GM12878 (cell line): ENCODE measurements around the gene SLCO1A2. TPM values are rescaled to one million over a fixed set of nuclear protein-coding genes. Genes with fewer than 3 reads are reported as not detected.

Experiments used
- ATAC-seq: fragments of 200-7000 bp; cut with Tn5 transposase; 3 replicates; pipeline ENCODE4 v1.9.1; 2020; ENCODE audit warnings: mild to moderate bottlenecking, moderate library complexity
- BruUV-seq: library from RNA; stranded (reverse); fragments of 400-500 nt; replicated peaks from 2 replicates; lab custom pipeline; 2021; lab: Mats Ljungman, UMichigan
- CTCF ChIA-PET: fragments of 300-600 bp; sonication (Branson Sonifier 250); formaldehyde crosslinking; extraction: SDS; loops from one replicate; lab custom pipeline; 2021; ENCODE audit warnings: inconsistent platforms; lab: Yijun Ruan, JAX
- POLR2A ChIA-PET: fragments of 350-600 bp; formaldehyde crosslinking; extraction: SDS; loops from one replicate; lab custom pipeline; 2021; ENCODE audit warnings: inconsistent platforms; lab: Charles Lee
- RAD21 ChIA-PET: fragments of 300-600 bp; sonication (Branson Sonifier 250); formaldehyde crosslinking; loops from one replicate; lab custom pipeline; 2023; ENCODE audit warnings: antibody characterized with exemption; ENCODE audit not compliant: unreplicated experiment; lab: Charles Lee
- SMC1A ChIA-PET: fragments of 300-600 bp; sonication (Branson Sonifier 250); formaldehyde crosslinking; loops from one replicate; lab custom pipeline; 2023; ENCODE audit not compliant: unreplicated experiment, uncharacterized antibody; lab: Charles Lee
- DNase-seq: peaks from one replicate; pipeline ENCODE4 v3.0.0-alpha.2; 2011; ENCODE audit warnings: low read depth, low spot score
- FAIRE-seq: peaks from 3 replicates; lab custom pipeline; 2011; peaks lifted over from hg19 to GRCh38; lab: Jason Lieb, UNC
- H2AFZ ChIP-seq: 2 replicates; pipeline ENCODE4 v1.6.0; 2011; ENCODE audit warnings: low read depth, low read length, control low read depth; ENCODE audit not compliant: control insufficient read depth
- H3K27ac ChIP-seq: 2 replicates; pipeline ENCODE4 v1.5.1; 2011; ENCODE audit warnings: control low read depth; ENCODE audit not compliant: control insufficient read depth, insufficient read depth
- H3K27me3 ChIP-seq, 2 experiments: replicated peaks in 1 of 2; 2 replicates each; pipeline versions ENCODE4 v1.6.0 to v1.6.1; 2011; ENCODE audit warnings: low read length in 1 of 2; ENCODE audit not compliant: control insufficient read depth in 2 of 2, insufficient read depth in 2 of 2
- H3K36me3 ChIP-seq, 2 experiments: 2 replicates each; pipeline ENCODE4 v1.5.1; 2011; ENCODE audit warnings: low read length in 1 of 2; ENCODE audit not compliant: control insufficient read depth in 2 of 2, insufficient read depth in 2 of 2
- H3K4me1 ChIP-seq: 2 replicates; pipeline ENCODE4 v1.6.1; 2011; ENCODE audit warnings: mild to moderate bottlenecking, low read length, moderate library complexity, mixed read lengths; ENCODE audit not compliant: control insufficient read depth, insufficient read depth
- H3K4me2 ChIP-seq: 2 replicates; pipeline ENCODE4 v1.6.0; 2011; ENCODE audit warnings: control low read depth; ENCODE audit not compliant: control insufficient read depth, insufficient read depth
- H3K4me3 ChIP-seq: fragments of 200-600 bp; sonication (generic); 2 replicates; pipeline ENCODE4 v1.5.1; 2016
- H3K79me2 ChIP-seq: 2 replicates; pipeline ENCODE4 v1.6.0; 2011; ENCODE audit warnings: low read length; ENCODE audit not compliant: control insufficient read depth, insufficient read depth
- H3K9ac ChIP-seq: 2 replicates; pipeline ENCODE4 v1.8.0; 2011; ENCODE audit warnings: low read length, control low read depth, mixed read lengths; ENCODE audit not compliant: control insufficient read depth, insufficient read depth
- H3K9me3 ChIP-seq: replicated peaks from 3 replicates; pipeline ENCODE4 v1.5.1; 2011; ENCODE audit warnings: mild to moderate bottlenecking, low read length; ENCODE audit not compliant: control insufficient read depth, insufficient read depth
- H4K20me1 ChIP-seq: 2 replicates; pipeline ENCODE4 v1.6.0; 2011; ENCODE audit not compliant: control insufficient read depth, insufficient read depth
- CBFB ChIP-seq: IDR thresholded peaks from 2 replicates; pipeline ENCODE4 v1.6.1; 2016; ENCODE audit warnings: antibody characterized with exemption, low read depth
- HCFC1 ChIP-seq: fragments of 150-350 bp; IDR thresholded peaks from 2 replicates; pipeline ENCODE4 v1.6.1; 2014; ENCODE audit warnings: low read length
- HDAC2 ChIP-seq: fragments of 200-600 bp; sonication (generic); IDR thresholded peaks from 2 replicates; pipeline ENCODE4 v1.6.1; 2017
- HDAC6 ChIP-seq: fragments of 200-600 bp; sonication (generic); IDR thresholded peaks from one replicate; pipeline ENCODE4 v1.8.0; 2017; ENCODE audit warnings: antibody characterized with exemption; ENCODE audit not compliant: unreplicated experiment
- JUND ChIP-seq: IDR thresholded peaks from 2 replicates; pipeline ENCODE4 v1.6.1; 2012; ENCODE audit warnings: low read depth, mild to moderate bottlenecking, low read length, improper control_type of control experiment, moderate library complexity
- MEF2B ChIP-seq: fragments of 450-650 bp; IDR thresholded peaks from 2 replicates; pipeline ENCODE4 v1.6.1; 2018; ENCODE audit warnings: mild to moderate bottlenecking, moderate library complexity; ENCODE audit not compliant: partially characterized antibody, poor library complexity, severe bottlenecking
- PML ChIP-seq: IDR thresholded peaks from 2 replicates; pipeline ENCODE4 v1.6.1; 2012; ENCODE audit warnings: low read length, inconsistent platforms
- POLR2A ChIP-seq: IDR thresholded peaks from 2 replicates; pipeline ENCODE4 v1.6.1; 2011; ENCODE audit warnings: low read depth, mild to moderate bottlenecking, low read length
- RAD21 ChIP-seq: IDR thresholded peaks from 2 replicates; pipeline ENCODE4 v1.6.1; 2011; ENCODE audit warnings: mild to moderate bottlenecking, low read depth, low read length, moderate library complexity; ENCODE audit not compliant: insufficient read depth
- ZNF207 ChIP-seq: fragments of 450-650 bp; IDR thresholded peaks from 2 replicates; pipeline ENCODE4 v1.6.1; 2014; ENCODE audit warnings: antibody characterized with exemption, mild to moderate bottlenecking, borderline replicate concordance
- ZNF384 ChIP-seq: IDR thresholded peaks from 2 replicates; pipeline ENCODE4 v1.6.1; 2012; ENCODE audit warnings: low read depth, mild to moderate bottlenecking, low read length, improper control_type of control experiment, borderline replicate concordance
- WGBS: methylation state at CpG from one replicate; pipeline ENCODE4 v1.1.6; 2016; ENCODE audit warnings: low lambda C conversion rate; ENCODE audit not compliant: insufficient replicate concordance, insufficient coverage; ENCODE audit errors: missing lambda C conversion rate; 5-methylcytosine and 5-hydroxymethylcytosine counted together
- in situ Hi-C: fragments of 300-500 bp; cut with MboI; formaldehyde crosslinking; loops from 9 replicates; pipeline ENCODE4 v1.14.3; 2018; ENCODE audit warnings: mixed read lengths
- intact Hi-C: fragments of 100-400 bp; cut with micrococcal nuclease; formaldehyde crosslinking; loops from one replicate; pipeline ENCODE4 v1.14.2; 2022; ENCODE audit not compliant: unreplicated experiment
- polyA plus RNA-seq, 11 experiments: library from polyadenylated mRNA; depleted of rRNA in 4 of 11; unstranded in 6 of 11; stranded (reverse) in 5 of 11; fragments of >200 nt; fragmentation: Nextera tagmentation in 4 of 11; fragmentation: Illumina TruSeq in 1 of 11; extraction: Ambion mirVana in 4 of 11; extraction: Trizol in 1 of 11; gene quantifications; 1 replicate in 1 of 11; 2 replicates in 10 of 11; pipeline versions ENCODE4 v1.2.1 to v1.2.3, GENCODE V29; 2011 to 2016; ENCODE audit warnings: inconsistent platforms in 2 of 11, missing spikeins in 2 of 11, low read depth in 1 of 11
- total RNA-seq, 4 experiments: library from RNA; depleted of rRNA in 3 of 4; stranded (reverse); fragments of >200 nt in 3 of 4; fragmentation: Illumina TruSeq in 1 of 4; extraction: Trizol in 1 of 4; gene quantifications; 2 replicates each; pipeline versions ENCODE4 v1.2.1 to v1.2.3, GENCODE V29; 2013 to 2021
- TF ChIP-seq, protein P1 (sequence below): IDR thresholded peaks from 2 replicates; pipeline ENCODE4 v1.6.1; 2012; ENCODE audit warnings: low read depth, low read length, improper control_type of control experiment
- TF ChIP-seq, protein P2 (sequence below): fragments of 450-650 bp; formaldehyde crosslinking; IDR thresholded peaks from 2 replicates; pipeline ENCODE4 v1.4.0; 2020; ENCODE audit warnings: mild to moderate bottlenecking, moderate library complexity
- TF ChIP-seq, protein P3 (sequence below): fragments of 450-650 bp; IDR thresholded peaks from 2 replicates; pipeline ENCODE4 v1.6.1; 2016; ENCODE audit warnings: mild to moderate bottlenecking
- TF ChIP-seq, protein P4 (sequence below): fragments of 450-650 bp; IDR thresholded peaks from 2 replicates; pipeline ENCODE4 v1.6.1; 2017; ENCODE audit warnings: mild to moderate bottlenecking, low read depth, inconsistent platforms; ENCODE audit not compliant: poor library complexity, severe bottlenecking
- TF ChIP-seq, protein P5 (sequence below): fragments of 450-650 bp; IDR thresholded peaks from 2 replicates; pipeline ENCODE4 v1.6.1; 2014; ENCODE audit warnings: mild to moderate bottlenecking

The SLCO1A2 gene
- total and polyA plus RNA-seq, 10 of the 15 experiments (the other 5 are each of a cell fraction or from before 2014, with no cell fraction given), result not detected

DNA sequence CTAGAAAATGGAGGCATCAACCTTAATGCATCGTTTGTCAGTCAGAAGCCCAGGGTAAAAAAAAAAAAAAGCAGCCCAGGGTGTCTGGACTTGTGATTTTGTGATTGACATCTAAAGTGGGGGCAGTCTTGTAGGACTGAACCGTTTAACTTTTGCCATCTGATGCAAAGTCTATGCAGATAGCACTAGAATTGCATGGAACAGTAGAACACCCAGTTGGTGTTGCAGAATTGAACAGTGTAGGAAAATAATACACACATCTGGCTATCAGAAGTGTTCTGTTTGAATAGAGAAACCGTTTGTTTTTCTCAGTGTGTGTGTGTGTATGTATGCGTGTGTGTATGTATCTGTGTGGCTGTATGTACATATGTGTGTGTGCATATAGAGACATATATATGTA is 45.0 kb downstream of the SLCO1A2 start (continued):
- TF ChIP-seq, protein P1, sequence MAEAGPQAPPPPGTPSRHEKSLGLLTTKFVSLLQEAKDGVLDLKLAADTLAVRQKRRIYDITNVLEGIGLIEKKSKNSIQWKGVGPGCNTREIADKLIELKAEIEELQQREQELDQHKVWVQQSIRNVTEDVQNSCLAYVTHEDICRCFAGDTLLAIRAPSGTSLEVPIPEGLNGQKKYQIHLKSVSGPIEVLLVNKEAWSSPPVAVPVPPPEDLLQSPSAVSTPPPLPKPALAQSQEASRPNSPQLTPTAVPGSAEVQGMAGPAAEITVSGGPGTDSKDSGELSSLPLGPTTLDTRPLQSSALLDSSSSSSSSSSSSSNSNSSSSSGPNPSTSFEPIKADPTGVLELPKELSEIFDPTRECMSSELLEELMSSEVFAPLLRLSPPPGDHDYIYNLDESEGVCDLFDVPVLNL, result no peak
- no peak for TF ChIP-seq HCFC1
- no peak for TF ChIP-seq ZNF207
- TF ChIP-seq, protein P2, sequence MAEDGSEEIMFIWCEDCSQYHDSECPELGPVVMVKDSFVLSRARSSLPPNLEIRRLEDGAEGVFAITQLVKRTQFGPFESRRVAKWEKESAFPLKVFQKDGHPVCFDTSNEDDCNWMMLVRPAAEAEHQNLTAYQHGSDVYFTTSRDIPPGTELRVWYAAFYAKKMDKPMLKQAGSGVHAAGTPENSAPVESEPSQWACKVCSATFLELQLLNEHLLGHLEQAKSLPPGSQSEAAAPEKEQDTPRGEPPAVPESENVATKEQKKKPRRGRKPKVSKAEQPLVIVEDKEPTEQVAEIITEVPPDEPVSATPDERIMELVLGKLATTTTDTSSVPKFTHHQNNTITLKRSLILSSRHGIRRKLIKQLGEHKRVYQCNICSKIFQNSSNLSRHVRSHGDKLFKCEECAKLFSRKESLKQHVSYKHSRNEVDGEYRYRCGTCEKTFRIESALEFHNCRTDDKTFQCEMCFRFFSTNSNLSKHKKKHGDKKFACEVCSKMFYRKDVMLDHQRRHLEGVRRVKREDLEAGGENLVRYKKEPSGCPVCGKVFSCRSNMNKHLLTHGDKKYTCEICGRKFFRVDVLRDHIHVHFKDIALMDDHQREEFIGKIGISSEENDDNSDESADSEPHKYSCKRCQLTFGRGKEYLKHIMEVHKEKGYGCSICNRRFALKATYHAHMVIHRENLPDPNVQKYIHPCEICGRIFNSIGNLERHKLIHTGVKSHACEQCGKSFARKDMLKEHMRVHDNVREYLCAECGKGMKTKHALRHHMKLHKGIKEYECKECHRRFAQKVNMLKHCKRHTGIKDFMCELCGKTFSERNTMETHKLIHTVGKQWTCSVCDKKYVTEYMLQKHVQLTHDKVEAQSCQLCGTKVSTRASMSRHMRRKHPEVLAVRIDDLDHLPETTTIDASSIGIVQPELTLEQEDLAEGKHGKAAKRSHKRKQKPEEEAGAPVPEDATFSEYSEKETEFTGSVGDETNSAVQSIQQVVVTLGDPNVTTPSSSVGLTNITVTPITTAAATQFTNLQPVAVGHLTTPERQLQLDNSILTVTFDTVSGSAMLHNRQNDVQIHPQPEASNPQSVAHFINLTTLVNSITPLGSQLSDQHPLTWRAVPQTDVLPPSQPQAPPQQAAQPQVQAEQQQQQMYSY (CRISPR knock-in tag), result no peak
- no peak for TF ChIP-seq CBFB
- TF ChIP-seq, protein P3, sequence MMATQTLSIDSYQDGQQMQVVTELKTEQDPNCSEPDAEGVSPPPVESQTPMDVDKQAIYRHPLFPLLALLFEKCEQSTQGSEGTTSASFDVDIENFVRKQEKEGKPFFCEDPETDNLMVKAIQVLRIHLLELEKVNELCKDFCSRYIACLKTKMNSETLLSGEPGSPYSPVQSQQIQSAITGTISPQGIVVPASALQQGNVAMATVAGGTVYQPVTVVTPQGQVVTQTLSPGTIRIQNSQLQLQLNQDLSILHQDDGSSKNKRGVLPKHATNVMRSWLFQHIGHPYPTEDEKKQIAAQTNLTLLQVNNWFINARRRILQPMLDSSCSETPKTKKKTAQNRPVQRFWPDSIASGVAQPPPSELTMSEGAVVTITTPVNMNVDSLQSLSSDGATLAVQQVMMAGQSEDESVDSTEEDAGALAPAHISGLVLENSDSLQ, result no peak
- TF ChIP-seq, all 136 proteins: peak for 0

DNA sequence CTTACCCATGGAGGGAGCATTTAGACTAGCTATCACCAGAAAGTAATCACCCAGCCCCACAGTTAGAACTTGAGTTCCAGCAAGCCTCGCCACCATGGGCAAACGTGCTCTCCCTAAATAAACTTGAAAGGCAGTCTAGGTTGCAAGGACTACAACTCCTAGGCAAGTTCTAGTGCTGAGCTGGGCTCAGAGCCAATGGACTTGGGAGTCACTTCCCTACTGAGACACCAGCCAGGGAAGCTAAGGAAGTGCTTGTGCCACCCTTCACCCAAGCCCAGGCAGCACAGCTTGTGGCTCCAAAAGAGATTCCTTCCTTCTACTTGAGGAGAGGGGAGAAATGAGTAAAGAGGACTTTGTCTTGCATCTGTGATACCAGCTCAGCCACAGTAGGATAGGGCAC is 57.9 kb downstream of the SLCO1A2 start:
- H3K4me3 ChIP-seq, result no peak overlapping the region
- H3K27me3 ChIP-seq, result no peaks in the 10 kb centered on the region
- no peak overlapping the region for H3K9ac ChIP-seq
- no TSS peak for BruUV-seq
- H3K4me2 ChIP-seq, result no peak overlapping the region
- WGBS, result 0% methylated on average over 2 of the region's 2 CpGs
- SMC1A ChIA-PET, result no interaction called here
- no peaks in the 10 kb centered on the region for H3K79me2 ChIP-seq
- RAD21 ChIA-PET, result no interaction called here
- H3K9me3 ChIP-seq, result no peaks in the 10 kb centered on the region
- intact Hi-C loops, result no loop called here
- FAIRE-seq (no peak), ATAC-seq (no peak), DNase-seq (no peak)
- H3K36me3 ChIP-seq, result no peaks in the 10 kb centered on the region
- no peak overlapping the region for H3K27ac ChIP-seq
- CTCF ChIA-PET, result no interaction called here
- in situ Hi-C loops, result no loop called here
- POLR2A ChIA-PET, result no interaction called here
- H2AFZ ChIP-seq, result no peak overlapping the region
- H4K20me1 ChIP-seq, result no peaks in the 10 kb centered on the region
- no peaks in the 10 kb centered on the region for H3K4me1 ChIP-seq
- TF ChIP-seq ZNF384 (no peak), JUND (no peak), POLR2A (no peak), HDAC2 (no peak), PML (no peak), MEF2B (no peak), RAD21 (no peak), HDAC6 (no peak)
- TF ChIP-seq, protein P4, sequence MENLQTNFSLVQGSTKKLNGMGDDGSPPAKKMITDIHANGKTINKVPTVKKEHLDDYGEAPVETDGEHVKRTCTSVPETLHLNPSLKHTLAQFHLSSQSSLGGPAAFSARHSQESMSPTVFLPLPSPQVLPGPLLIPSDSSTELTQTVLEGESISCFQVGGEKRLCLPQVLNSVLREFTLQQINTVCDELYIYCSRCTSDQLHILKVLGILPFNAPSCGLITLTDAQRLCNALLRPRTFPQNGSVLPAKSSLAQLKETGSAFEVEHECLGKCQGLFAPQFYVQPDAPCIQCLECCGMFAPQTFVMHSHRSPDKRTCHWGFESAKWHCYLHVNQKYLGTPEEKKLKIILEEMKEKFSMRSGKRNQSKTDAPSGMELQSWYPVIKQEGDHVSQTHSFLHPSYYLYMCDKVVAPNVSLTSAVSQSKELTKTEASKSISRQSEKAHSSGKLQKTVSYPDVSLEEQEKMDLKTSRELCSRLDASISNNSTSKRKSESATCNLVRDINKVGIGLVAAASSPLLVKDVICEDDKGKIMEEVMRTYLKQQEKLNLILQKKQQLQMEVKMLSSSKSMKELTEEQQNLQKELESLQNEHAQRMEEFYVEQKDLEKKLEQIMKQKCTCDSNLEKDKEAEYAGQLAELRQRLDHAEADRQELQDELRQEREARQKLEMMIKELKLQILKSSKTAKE, result no peak
- TF ChIP-seq, protein P5, sequence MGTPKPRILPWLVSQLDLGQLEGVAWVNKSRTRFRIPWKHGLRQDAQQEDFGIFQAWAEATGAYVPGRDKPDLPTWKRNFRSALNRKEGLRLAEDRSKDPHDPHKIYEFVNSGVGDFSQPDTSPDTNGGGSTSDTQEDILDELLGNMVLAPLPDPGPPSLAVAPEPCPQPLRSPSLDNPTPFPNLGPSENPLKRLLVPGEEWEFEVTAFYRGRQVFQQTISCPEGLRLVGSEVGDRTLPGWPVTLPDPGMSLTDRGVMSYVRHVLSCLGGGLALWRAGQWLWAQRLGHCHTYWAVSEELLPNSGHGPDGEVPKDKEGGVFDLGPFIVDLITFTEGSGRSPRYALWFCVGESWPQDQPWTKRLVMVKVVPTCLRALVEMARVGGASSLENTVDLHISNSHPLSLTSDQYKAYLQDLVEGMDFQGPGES, result no peak
